Pancreas (tissue), 10 donors: ENCODE results near the gene ZACN. TPM values are rescaled to one million over a fixed set of nuclear protein-coding genes. Genes with fewer than 3 reads are reported as not detected.

Experiments used
- ATAC-seq, 4 donors: fragments of 200-7000 bp; cut with Tn5 transposase; one replicate each; pipeline versions ENCODE4 v1.8.0 to v1.9.1; 2020; ENCODE audit warnings: mild to moderate bottlenecking in 4 of 4, moderate library complexity in 4 of 4
- DNase-seq, 6 donors: peaks; one replicate each; pipeline ENCODE4 v3.0.0-alpha.2; 2020
- FAIRE-seq: peaks from 2 replicates; lab custom pipeline; 2012; peaks lifted over from hg19 to GRCh38; lab: Jason Lieb, UNC
- H3K27ac ChIP-seq, 4 donors: fragments of 200-600 bp; sonication (generic); 1 replicate in 3 of 4; 2 replicates in 1 of 4; pipeline versions ENCODE4 v1.5.0 to v1.8.0; 2020
- H3K27me3 ChIP-seq, 4 donors: fragments of 200-600 bp; one replicate each; pipeline ENCODE4 v1.8.0; 2021
- H3K36me3 ChIP-seq, 3 donors: fragments of 200-600 bp; sonication (generic) in 1 of 3; one replicate each; pipeline versions ENCODE4 v1.5.0 to v1.8.0; 2020 to 2021
- H3K4me1 ChIP-seq, 3 donors: fragments of 200-600 bp; one replicate each; pipeline ENCODE4 v1.8.0; 2021
- H3K4me3 ChIP-seq, 4 donors: fragments of 200-600 bp; sonication (generic) in 2 of 4; one replicate each; pipeline versions ENCODE4 v1.5.0 to v1.8.0; 2020 to 2021
- H3K9me3 ChIP-seq, 4 donors: fragments of 200-600 bp; one replicate each; pipeline ENCODE4 v1.8.0; 2021
- WGBS, 2 donors: extraction: QIAGEN DNeasy Blood & Tissue Kit; methylation state at CpG; one replicate each; pipeline ENCODE4 v1.1.7; 2013; 5-methylcytosine and 5-hydroxymethylcytosine counted together
- intact Hi-C, 3 donors: fragments of 100-400 bp; cut with DNase I; formaldehyde crosslinking; loops; one replicate each; pipeline versions ENCODE4 v1.11.1 to v1.14.2; 2022
- polyA plus RNA-seq, 2 donors: library from polyadenylated mRNA; stranded (reverse); fragments of 200-250 nt; gene quantifications; one replicate each; pipeline ENCODE4 v1.2.3, GENCODE V29; 2013
- total RNA-seq, 6 donors: library from RNA; stranded (reverse); fragmentation: NEBNext Ultra II Directional in 4 of 6; extraction: Animal tissue kit (Norgen Biotek cat#: 25700) in 4 of 6; gene quantifications; one replicate each; pipeline versions ENCODE4 v1.2.1 to v1.2.4, GENCODE V29; 2021 to 2023
- TF ChIP-seq, protein P1 (sequence below), 4 donors: fragments of 200-600 bp; sonication (generic) in 3 of 4; IDR thresholded peaks; one replicate each; pipeline versions ENCODE4 v1.5.0 to v1.8.0; 2021; ENCODE audit warnings: antibody characterized with exemption in 4 of 4
- donor health status: healthy with polysubstance abuse.
- donor health status: DM: no; HTN: no; CAD: no; lungs with moderate emphysema.
- donor health status: DM: no; HTN: no; CAD: no.
- donor health status: control.
- donor health status: control.
- donor health status: Bipolar disorder and iron deficiency.
- donor health status: DM: yes; HTN: yes; CAD: no.
- donor health status: DM: no; HTN: no; CAD: no.
- donor health status: DM: no; HTN: no; CAD: no.
- donor health status: DM: yes; HTN: yes; CAD: no.

ZACN gene
- total and polyA plus RNA-seq, 8 donors, result 0.06 to 4.2 (median 3.4) TPM; not detected in 5

- Histone ChIP-seq H3K9me3 (no peaks in the 10 kb centered on the region), H3K27ac (no peak overlapping the region), H3K27me3 (no peaks in the 10 kb centered on the region), H3K36me3 (no peaks in the 10 kb centered on the region), H3K4me1 (peaks cover 2 to 7% (median 4%) of the 10 kb centered on the region in 3 donors), H3K4me3 (no peak overlapping the region)
- intact Hi-C loops, result no loop called here
- no peak for ATAC-seq
- no peak for FAIRE-seq
- TF ChIP-seq, protein P1, sequence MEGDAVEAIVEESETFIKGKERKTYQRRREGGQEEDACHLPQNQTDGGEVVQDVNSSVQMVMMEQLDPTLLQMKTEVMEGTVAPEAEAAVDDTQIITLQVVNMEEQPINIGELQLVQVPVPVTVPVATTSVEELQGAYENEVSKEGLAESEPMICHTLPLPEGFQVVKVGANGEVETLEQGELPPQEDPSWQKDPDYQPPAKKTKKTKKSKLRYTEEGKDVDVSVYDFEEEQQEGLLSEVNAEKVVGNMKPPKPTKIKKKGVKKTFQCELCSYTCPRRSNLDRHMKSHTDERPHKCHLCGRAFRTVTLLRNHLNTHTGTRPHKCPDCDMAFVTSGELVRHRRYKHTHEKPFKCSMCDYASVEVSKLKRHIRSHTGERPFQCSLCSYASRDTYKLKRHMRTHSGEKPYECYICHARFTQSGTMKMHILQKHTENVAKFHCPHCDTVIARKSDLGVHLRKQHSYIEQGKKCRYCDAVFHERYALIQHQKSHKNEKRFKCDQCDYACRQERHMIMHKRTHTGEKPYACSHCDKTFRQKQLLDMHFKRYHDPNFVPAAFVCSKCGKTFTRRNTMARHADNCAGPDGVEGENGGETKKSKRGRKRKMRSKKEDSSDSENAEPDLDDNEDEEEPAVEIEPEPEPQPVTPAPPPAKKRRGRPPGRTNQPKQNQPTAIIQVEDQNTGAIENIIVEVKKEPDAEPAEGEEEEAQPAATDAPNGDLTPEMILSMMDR (IDR thresholded peaks at IDR 0.05), result no peak
- 82 to 85% methylated on average over 6 of the region's 6 CpGs for WGBS, 2 donors
- no peak for DNase-seq
Observed at GRCh38 chr17:76107509-76107908, 28.5 kb downstream of the ZACN start.

DNA sequence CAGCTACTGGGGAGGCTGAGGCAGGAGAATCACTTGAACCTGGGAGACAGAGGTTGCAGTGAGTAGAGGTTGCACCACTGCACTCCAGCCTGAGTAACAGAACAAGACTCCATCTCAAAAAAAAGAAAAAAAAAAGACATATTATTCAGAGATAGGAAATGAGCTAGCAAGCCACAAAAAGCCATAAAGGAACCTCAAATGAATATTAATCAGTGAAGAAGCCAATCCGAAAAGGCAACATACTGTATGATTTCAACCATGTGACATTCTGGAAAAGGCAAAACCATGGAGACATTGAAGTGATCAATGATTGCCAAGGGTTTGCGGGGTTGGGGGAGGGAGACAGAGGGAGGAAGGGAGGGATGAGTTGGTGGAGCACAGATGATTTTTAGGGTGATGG is 33.0 kb downstream of the ZACN start:
- ATAC-seq (no peak), FAIRE-seq (no peak), DNase-seq (no peak)
- H3K36me3 ChIP-seq, result no peaks in the 10 kb centered on the region
- H3K27me3 ChIP-seq, result no peaks in the 10 kb centered on the region
- no peaks in the 10 kb centered on the region for H3K9me3 ChIP-seq
- TF ChIP-seq, protein P1 (IDR thresholded peaks at IDR 0.05), result no peak
- H3K27ac ChIP-seq, result no peak overlapping the region
- 71 to 73% methylated on average over 2 of the region's 2 CpGs for WGBS, 2 donors
- intact Hi-C loops, result no loop called here
- no peaks in the 10 kb centered on the region for H3K4me1 ChIP-seq
- H3K4me3 ChIP-seq, result no peak overlapping the region

GRCh38 chr17:76115138-76115754 is 36.3 kb downstream of the ZACN start:
- intact Hi-C loops, result loop anchor here in 1 of 3 donors (5.0 kb wide), 1 partner anchor 37 kb away; no protein-coding TSS in a partner anchor
- Histone ChIP-seq H3K4me3 (no peak overlapping the region), H3K27ac (no peak overlapping the region), H3K27me3 (no peaks in the 10 kb centered on the region), H3K9me3 (no peaks in the 10 kb centered on the region), H3K4me1 (no peaks in the 10 kb centered on the region), H3K36me3 (no peaks in the 10 kb centered on the region)
- 82 to 88% methylated on average over 7 of the region's 7 CpGs for WGBS, 2 donors
- TF ChIP-seq, protein P1 (IDR thresholded peaks at IDR 0.05), result no peak
- ATAC-seq (no peak), FAIRE-seq (no peak), DNase-seq (no peak)

- WGBS, 2 donors, result 77 to 79% methylated on average over 19 of the region's 19 CpGs
- H3K27ac ChIP-seq, result no peak overlapping the region
- no peaks in the 10 kb centered on the region for H3K27me3 ChIP-seq
- DNase-seq (peak in 1 of 6 donors; percentile 52), FAIRE-seq (no peak), ATAC-seq (no peak)
- intact Hi-C loops, result loop anchor here in 2 of 3 donors (5.0 kb wide), 3 partner anchors 33 to 163 kb away; no protein-coding TSS in a partner anchor
- H3K4me3 ChIP-seq, result no peak overlapping the region
- no peaks in the 10 kb centered on the region for H3K36me3 ChIP-seq
- H3K9me3 ChIP-seq, result no peaks in the 10 kb centered on the region
- TF ChIP-seq, protein P1 (IDR thresholded peaks at IDR 0.05), result no peak
- peaks cover 0 to 4% (median 0%) of the 10 kb centered on the region in 3 donors for H3K4me1 ChIP-seq
Observed at GRCh38 chr17:76119409-76120371, 40.7 kb downstream of the ZACN start.
